ENCODE data around the gene DYNC1I1. TPM values are rescaled to one million over a fixed set of nuclear protein-coding genes. Genes with fewer than 3 reads are reported as not detected.

The DYNC1I1 gene
- total RNA-seq, 1 donor from 2014 or later, result 1.1 TPM

DNA sequence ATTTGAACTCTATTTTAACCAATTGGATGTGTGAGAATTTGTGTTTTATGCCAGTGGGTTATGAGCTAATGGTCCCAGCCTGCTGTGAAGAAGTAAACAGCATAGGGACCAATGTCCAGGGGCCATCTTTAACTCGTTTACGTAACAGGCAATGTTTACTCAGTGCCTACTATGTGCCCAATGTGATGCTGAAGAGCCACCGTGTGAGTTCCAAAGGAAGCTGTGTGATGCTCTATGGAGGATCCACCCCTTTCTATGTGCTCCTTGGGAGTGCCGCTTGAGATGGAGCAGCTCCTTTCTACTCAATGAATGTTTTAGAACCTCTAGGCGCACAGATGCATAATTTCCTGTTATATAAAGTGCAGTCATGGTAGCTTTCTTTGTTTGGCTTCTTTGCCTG is 21.3 kb downstream of the DYNC1I1 start:
- no peak for DNase-seq

DNA sequence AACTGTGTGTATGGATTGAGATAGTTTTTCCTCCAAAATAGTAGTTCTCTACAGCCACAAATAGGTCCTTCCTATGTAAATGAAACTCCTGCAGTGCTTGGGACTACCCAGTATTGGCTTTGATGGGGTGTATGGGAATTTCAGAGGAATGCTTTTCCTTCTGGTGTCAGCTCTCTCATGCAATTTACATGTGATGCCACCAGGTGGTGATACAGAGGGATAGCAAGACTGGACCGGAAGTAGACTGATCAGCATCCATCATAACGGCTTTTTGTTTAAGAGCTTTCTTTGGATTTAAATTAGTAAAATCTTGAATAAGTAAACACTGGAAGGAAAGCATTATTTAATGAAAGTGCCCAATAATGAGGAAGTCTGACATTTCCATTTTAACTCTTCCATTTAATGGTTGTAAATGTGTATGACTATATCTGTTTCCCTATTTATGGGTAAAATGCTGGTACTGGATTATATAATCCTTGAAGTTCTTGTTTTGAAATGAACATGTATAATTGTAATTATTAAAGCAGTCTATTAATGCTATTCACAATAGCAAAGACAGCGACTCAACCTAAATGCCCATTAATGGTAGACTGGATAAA is 22.7 kb downstream of the DYNC1I1 start:
- DNase-seq, result no peak

- no peak for DNase-seq
Measured at GRCh38 chr7:95796617-95797016, 24.3 kb downstream of the DYNC1I1 start.

- no peak for DNase-seq
Measured at GRCh38 chr7:95798401-95798930, 26.1 kb downstream of the DYNC1I1 start.

GRCh38 chr7:95800787-95801186 is 28.4 kb downstream of the DYNC1I1 start:
- no peak for DNase-seq

DNA sequence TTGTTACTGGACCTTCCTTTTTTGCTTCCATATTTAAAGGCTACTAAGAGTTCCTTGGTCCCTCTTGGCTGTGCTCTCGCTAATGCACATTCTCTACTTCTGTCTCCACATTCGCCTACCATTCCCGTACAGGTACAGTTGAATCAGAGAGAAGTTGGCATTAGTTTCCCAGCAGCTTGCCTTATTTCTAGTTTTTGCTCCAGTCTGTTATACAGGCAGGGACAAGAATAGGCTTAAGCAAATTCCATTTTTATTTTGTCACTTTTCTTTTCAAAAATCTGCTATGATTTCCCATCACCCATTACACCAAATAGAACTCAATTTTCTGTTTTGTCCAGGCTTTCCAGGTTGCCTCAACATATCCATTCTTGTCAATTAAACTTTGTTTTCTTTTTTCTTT is 29.9 kb downstream of the DYNC1I1 start:
- DNase-seq, result no peak

DNA sequence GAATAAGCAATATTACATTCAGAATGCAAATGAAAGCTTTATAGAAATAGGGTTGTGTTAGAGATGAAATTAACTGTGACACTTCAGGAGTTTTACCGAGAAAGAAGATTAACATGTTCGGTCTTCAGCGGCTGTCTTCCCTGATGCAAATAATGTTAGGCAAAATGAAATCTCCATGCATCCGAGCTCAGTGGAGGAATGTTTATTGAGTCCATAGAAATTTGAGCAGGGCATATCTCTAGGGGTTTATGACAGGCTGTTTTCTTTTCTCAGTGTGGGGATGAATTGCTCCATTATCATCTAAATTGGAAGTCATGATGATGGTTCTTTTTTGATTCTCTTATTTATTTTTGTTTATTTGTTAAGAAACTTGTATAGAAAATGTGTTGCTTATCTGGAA is 31.7 kb downstream of the DYNC1I1 start:
- DNase-seq, result no peak

DNA sequence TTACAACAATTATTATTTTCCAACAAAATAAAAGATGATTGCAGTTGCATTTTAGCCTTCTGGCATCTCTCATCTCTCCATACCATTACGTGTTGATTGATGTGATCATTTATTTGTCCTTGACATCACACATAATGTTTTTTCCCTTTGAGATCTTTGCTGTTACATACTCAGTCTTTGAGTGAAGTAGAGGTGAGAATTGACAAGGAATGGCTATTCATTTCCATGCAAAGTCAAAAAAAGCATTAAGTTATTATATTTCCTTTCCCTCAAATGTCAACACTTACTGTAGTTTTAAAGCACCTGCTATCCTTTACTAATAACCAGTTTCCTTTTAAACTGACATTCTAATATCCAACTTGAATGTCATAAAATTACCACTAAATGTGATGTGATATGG is 33.6 kb downstream of the DYNC1I1 start:
- no peak for DNase-seq

- DNase-seq, result no peak
Measured at GRCh38 chr7:95808396-95808795, 36.0 kb downstream of the DYNC1I1 start.

DNA sequence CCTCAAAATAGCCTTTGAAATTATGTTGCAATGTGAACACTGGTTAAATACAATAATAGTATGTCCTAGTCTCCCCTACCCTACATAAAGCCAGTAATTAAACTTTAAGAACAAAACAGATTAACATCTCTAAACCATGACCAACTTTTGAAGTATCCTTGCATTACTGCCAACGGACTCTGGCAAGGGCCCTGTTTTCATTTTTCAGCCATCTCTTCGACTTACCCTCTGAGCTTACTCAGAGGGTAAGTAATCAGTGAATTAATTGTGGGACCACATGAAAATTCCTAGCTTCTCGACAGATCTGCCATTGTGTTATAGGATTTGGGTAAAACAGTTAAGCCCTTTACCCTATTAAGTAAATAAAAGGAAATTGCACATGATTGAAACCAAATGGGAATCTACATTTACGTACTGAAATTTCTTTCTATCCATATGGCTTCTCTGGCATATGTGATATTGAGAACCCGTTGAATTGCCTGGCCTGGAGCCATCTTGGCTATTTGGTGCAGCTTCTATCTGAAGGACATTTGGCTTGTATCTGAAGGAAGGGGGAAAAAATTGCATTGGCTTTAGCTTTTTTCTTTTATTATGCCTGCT is 39.6 kb downstream of the DYNC1I1 start:
- peak; percentile 59 for DNase-seq

DNA sequence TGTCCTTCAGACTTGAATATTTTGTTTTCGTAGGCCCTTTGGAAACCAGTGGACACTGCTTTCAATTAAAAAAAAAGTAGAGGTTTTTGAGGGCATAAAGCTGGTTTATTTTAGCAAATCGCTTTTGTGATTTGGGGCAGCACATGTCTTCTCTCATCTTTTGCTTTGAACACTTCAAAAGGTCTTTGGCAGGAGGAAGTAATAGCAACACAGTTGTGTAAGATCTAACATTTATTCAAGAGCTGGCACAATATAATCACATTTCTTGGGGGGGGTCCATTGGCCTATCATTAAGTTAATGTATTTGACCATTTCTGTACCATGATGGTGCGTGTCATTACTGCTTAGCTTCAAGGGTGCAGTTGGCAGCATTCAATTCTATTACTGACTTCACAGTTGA is 42.4 kb downstream of the DYNC1I1 start:
- DNase-seq, result no peak

GRCh38 chr7:95817866-95818640 is 45.7 kb downstream of the DYNC1I1 start:
- DNase-seq, result no peak

DNA sequence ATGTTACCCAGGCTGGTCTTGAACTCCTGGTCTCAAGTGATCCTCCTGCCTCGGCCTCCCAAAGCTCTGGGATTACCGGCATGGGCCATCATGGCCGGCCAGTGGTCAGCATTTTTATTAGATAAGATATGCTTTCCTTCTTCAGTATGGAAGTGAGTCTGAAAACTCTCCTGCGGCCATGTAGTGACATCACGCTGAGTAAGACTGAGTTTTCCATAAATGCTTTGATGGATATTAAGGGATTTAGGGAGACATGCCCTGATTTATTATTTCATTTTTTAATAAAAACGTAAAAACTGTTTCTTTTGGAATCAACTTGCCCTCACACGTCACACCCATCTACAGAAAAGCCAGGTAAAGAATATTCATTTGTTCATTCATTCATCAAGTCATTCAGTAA is 48.4 kb downstream of the DYNC1I1 start:
- no peak for DNase-seq

DNA sequence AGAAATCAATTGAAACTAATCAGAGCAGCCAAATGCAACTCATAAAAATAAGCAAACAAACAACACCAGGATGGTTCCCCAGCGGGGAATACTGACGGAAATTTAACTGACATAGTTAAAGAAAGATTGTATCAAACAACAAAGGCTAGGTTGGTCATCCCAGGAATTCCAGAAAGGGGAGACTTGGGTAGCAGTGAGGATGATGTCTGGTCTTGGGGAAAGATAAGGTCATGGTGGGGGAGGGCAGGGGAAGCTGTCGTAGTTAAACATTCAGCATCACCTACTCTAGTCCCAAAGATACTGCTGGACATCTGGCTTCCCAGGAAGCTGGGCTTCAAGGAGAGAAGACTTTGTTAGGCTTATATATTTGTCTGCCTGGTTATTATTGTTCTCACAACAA is 50.4 kb downstream of the DYNC1I1 start:
- no peak for DNase-seq

GRCh38 chr7:95824616-95825015 is 52.3 kb downstream of the DYNC1I1 start:
- DNase-seq, result no peak

DNA sequence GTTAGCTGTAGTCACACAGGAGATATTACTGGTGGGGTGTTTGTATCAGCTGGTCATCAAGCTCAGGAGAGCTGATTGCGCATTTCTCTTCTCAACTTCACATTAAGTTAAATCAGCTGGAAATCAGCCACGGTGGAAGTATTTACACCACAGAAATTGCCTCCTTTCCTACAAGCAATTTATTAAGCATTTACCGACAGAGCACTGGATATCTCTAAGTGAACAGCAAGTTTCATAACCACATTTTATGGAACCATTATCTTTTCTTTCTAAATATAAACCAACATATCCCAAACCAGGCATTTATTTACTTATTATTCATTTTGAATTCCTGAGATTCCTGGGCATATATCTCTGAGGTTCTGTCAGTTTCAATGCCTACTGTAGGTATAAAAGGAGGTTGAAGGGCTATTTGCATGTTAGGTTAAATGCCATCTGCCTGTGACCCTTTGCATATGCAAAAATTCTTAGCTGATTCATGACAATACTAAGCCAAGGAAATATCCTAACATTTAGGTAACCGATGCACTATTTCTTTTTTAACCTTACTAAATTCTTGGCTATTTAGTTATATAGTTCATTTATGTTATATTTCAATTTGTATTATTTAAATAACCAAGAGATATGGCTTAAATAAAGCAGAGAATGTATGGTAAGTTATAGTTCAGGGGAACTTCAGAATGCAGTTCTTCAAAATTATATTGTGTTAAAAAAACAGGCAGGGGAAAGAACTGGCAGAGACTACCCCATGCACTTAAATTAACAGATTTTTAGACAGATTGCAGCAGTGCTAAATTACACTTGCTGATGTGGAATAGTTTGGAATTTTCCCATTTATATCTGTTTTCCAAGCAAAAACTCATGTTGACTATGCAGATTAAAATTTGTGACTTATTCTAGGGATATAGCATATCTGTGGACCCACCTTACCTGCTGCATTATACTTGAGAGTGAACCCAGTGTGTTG is 56.8 kb downstream of the DYNC1I1 start:
- no peak for DNase-seq

- DNase-seq, result no peak
Measured at GRCh38 chr7:95840953-95841950, 68.9 kb downstream of the DYNC1I1 start.

DNA sequence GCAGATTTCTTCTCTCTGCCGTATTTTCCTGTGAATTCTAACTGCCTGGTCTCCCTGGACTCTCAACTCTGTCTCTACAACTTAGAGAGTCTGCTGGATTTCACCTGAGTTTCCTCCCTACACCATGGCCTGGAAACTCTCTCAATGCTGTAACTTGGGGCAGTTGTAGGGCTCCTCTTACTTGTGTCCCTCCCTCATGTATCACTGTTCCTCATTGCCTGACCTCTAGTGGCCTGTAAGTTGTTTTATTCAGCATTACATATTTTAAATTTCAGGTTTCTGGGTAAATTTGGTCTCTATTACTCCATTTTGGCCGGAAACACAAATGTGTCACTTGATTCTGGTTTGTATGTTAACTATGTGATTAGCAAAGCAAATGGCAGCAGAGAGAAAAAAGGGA is 70.9 kb downstream of the DYNC1I1 start:
- DNase-seq, result no peak

GRCh38 chr7:95845007-95845406 is 72.7 kb downstream of the DYNC1I1 start:
- no peak for DNase-seq

DNA sequence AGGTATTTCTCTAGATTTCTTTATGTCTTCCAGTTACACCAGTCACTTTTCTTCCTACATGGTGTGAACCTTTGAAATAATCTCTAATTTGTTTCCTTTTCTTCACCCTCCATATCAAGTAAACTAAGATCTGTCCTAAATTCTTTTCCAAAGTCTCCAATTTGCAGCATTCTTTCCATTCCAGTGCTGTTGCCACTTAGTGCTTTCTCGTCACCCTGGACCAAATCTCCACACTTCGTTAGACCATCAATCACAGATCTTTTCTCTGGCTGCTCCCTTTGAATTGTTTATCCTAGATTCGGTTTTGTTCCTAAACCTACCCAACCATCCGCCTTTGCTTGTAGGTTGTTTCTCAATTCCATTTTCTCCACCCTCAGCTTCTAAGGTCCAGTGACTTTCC is 74.7 kb downstream of the DYNC1I1 start:
- no peak for DNase-seq

GRCh38 chr7:95859429-95859828 is 87.1 kb downstream of the DYNC1I1 start:
- DNase-seq, result no peak

Data from skin of body (tissue), 2 donors.